ENCODE measurements around the gene DSG4.

DSG4 gene

DNA sequence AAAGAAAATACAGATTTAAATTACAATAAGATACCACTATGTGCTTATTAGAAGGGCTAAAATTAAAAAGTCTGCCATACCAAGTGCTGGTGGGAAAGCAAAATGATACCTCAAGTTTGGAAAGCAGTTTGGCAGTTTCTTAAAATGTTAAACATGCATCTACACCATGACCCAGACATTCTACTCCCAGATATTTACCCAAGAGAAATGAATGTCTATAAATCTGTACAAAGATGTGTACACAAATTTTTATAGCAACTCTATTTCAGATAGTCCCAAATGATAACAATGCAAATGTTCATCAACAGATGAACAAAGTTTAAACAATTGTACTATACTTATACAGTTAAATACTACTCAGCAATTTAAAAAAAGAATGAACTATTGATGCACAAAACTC lies 7.1 kb upstream of the DSG4 start:
- TF ChIP-seq, protein P1, sequence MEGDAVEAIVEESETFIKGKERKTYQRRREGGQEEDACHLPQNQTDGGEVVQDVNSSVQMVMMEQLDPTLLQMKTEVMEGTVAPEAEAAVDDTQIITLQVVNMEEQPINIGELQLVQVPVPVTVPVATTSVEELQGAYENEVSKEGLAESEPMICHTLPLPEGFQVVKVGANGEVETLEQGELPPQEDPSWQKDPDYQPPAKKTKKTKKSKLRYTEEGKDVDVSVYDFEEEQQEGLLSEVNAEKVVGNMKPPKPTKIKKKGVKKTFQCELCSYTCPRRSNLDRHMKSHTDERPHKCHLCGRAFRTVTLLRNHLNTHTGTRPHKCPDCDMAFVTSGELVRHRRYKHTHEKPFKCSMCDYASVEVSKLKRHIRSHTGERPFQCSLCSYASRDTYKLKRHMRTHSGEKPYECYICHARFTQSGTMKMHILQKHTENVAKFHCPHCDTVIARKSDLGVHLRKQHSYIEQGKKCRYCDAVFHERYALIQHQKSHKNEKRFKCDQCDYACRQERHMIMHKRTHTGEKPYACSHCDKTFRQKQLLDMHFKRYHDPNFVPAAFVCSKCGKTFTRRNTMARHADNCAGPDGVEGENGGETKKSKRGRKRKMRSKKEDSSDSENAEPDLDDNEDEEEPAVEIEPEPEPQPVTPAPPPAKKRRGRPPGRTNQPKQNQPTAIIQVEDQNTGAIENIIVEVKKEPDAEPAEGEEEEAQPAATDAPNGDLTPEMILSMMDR (IDR thresholded peaks at IDR 0.05): no peak
- Histone ChIP-seq H3K4me3 (no peak overlapping the region), H3K27ac (no peak overlapping the region)
- no peak for DNase-seq (ENCODE audit: low spot score)

DNA sequence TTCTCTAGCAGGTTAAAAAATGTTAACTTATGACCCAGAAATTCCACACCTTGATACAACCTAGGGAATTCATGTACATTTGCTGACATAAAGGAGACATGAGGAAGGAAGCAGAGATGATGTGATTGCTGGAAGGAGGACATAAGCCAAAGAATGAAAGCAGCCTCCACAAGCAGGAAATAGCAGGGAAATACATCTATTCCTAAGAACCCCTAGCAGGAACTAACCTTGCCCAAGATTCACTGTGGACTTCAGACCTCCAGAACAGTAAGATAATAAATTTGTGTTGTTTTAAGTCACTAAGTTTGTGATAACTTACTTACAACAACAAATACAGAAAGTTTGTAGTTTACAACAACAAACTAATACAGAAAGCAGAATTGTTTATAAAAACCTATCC lies 4.6 kb upstream of the DSG4 start:
- DNase-seq (ENCODE audit: low spot score): no peak
- TF ChIP-seq, protein P1 (IDR thresholded peaks at IDR 0.05): no peak
- Histone ChIP-seq H3K27ac (no peak overlapping the region), H3K4me3 (no peak overlapping the region)

DNA sequence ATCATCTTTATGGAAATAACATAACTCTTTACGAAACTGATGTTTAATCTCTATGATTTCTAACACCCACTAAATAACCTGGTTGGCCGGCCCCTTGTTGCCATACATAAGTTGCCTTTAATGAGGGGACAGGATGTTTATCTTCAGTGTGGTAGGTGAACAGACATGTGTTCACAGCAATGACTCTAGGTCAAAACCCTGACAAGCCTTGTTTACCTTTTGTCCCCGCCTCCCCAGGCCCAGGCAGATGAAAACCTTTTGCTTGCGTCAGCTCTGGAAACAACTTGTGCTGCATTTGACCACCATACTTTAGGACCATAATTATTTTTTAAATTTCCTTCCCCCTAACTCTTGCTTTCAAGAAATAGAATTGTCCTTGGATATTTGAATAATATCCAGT lies 2.9 kb upstream of the DSG4 start:
- no peak for DNase-seq (ENCODE audit: low spot score)
- TF ChIP-seq, protein P1 (IDR thresholded peaks at IDR 0.05): no peak

GRCh38 chr18:31380912-31381311 lies 4.3 kb downstream of the DSG4 start:
- DNase-seq (ENCODE audit: low spot score): no peak
- Histone ChIP-seq H3K27ac (no peak overlapping the region), H3K4me3 (no peak overlapping the region)
- TF ChIP-seq, protein P1 (IDR thresholded peaks at IDR 0.05): no peak

More for the DNA sequence above, 2.9 kb upstream of the DSG4 start:
- Histone ChIP-seq H3K27ac (no peak overlapping the region), H3K4me3 (no peak overlapping the region)

GRCh38 chr18:31382107-31382506 lies 5.5 kb downstream of the DSG4 start:
- H3K27ac ChIP-seq: no peak overlapping the region
- TF ChIP-seq, protein P1 (IDR thresholded peaks at IDR 0.05): no peak
- no peak for DNase-seq (ENCODE audit: low spot score)

DNA sequence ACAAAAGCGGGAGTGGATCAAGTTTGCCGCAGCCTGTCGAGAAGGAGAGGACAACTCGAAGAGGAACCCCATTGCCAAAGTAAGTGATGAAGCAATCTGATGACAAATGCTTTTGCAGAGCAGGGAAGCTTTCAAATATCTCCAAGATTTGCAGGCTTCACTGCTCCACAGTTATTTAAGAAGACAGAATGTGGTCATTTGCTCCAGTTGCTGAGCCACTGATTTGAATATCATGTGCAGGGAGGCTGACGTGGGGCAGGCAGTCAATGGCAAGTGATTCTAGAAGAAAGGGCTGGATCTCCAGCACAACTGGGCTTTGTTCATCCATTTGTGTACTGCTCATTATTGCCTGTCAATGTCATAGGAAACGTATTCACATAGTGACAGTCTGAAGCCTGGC lies 10.2 kb downstream of the DSG4 start:
- Histone ChIP-seq H3K4me3 (no peak overlapping the region), H3K27ac (no peak overlapping the region)
- TF ChIP-seq, protein P1 (IDR thresholded peaks at IDR 0.05): no peak
- no peak for DNase-seq (ENCODE audit: low spot score)

More at GRCh38 chr18:31382107-31382506, 5.5 kb downstream of the DSG4 start:
- H3K4me3 ChIP-seq: no peak overlapping the region

DNA sequence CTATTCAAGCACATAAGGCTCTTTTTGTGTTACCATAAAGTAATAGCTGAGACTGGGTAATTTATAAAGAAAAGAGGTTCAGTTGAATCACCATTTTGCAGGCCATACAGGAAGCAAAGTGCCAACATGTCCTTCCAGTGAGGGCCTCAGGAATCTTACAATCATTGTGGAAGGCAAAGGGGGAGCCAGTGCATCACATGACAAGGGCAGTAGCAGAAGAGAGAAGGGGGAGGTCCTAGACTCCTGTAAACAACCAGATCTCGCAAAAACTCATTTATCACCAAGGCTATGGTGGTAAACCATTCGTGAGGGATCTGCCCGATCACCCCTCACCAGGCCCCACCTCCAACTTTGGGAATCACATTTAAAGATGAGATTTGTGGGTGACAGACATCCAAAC lies 16.7 kb downstream of the DSG4 start:
- Histone ChIP-seq H3K4me3 (no peak overlapping the region), H3K27ac (no peak overlapping the region)
- TF ChIP-seq, protein P1 (IDR thresholded peaks at IDR 0.05): no peak
- DNase-seq (ENCODE audit: low spot score): no peak

Measured in coronary artery (tissue), 2 donors.